Measurements from ENCODE around the gene HYAL2. TPM values are rescaled to one million over a fixed set of nuclear protein-coding genes. Genes with fewer than 3 reads are reported as not detected.

The HYAL2 gene
- total and polyA plus RNA-seq, 9 of the 15 experiments (the other 6 are each of a cell fraction or from before 2014, with no cell fraction given) = 0.36 to 22.7 (median 11.4) TPM; not detected in 1

DNA sequence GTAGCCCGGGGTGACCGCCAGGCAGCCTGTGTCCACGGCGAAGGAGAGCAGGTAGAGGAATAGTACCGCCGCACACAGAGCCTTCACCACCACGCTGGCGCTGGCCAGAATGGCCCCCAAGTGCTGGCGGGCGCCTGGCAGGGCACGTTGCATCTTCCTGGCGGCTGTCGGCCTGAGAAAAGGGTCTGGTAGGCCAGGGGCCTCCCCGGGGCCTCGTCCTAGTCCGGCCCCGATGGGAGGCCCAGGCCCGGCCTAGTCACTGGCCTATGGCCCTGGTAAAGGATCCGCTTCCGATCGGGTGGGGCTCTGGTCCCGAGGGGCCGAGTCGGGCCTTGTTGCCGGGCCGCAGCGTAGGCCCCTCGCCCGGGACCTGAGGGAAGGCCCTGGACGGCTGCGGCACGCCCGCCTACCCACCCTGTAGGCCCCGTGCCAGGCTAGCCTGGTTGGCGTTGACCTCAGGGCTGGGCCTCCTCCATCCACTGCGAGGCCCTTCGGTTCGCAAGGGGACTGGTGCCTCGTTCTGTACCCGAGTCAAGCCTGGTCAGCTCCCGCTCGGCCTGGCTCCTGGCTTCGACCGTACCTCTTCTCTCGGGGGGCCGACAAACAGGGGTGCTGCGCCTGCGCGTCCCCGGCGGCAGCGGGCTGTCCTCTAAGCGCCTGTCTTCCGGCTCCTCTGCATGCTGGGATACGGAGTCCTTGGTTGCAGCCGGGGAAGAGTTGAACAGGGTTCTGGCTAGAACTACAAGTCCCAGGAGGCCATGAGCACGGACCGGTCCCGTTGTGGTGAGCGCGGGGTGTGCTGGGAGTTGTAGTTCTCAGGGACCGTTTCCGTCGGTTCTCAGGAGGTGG is 36.6 kb upstream of the HYAL2 start, which contains the start of gene TMEM115 (continued):
- no peak for TF ChIP-seq CEBPB (tag; IDR thresholded peaks at IDR 0.05)
- TF ChIP-seq ZNF140 (CRISPR knock-in tag; IDR thresholded peaks at IDR 0.05) = no peak
- peak; percentile 20; the same call in 1 of the 2 replicates for TF ChIP-seq ZNF511 (CRISPR knock-in tag; IDR thresholded peaks at IDR 0.05)
- TF ChIP-seq ZNF318 (IDR thresholded peaks at IDR 0.05; ENCODE audit: borderline replicate concordance in 1 of 2, low read depth in 1 of 2) = no peak
- TF ChIP-seq TEAD1 (CRISPR knock-in tag; IDR thresholded peaks at IDR 0.05) = peak in 1 of 2 experiments; percentile 72; a peak in 1 of 4 replicates
- TF ChIP-seq HDAC3 (IDR thresholded peaks at IDR 0.05; ENCODE audit: borderline replicate concordance, partially characterized antibody) = no peak
- peak; percentile 80 for TF ChIP-seq FOXJ2 (tag; IDR thresholded peaks at IDR 0.05)
- TF ChIP-seq PRPF4 (IDR thresholded peaks at IDR 0.05; ENCODE audit: insufficient read depth, low read depth, low read length, poor library complexity, severe bottlenecking) = no peak
- no peak for TF ChIP-seq ZNF57 (CRISPR knock-in tag; IDR thresholded peaks at IDR 0.05)
- TF ChIP-seq POLR2A (conservative IDR thresholded peaks at IDR 0.05) = peak; percentile 63; the same call in 1 of the 2 replicates
- TF ChIP-seq GATAD2A (IDR thresholded peaks at IDR 0.05) = no peak
- TF ChIP-seq ZNF280A (IDR thresholded peaks at IDR 0.05; ENCODE audit: low read depth, partially characterized antibody) = no peak
- TF ChIP-seq KAT8 (IDR thresholded peaks at IDR 0.05; ENCODE audit: low read depth) = no peak
- no peak for TF ChIP-seq ATF2 (CRISPR knock-in tag; IDR thresholded peaks at IDR 0.05)
- TF ChIP-seq GABPB2 (CRISPR knock-in tag; conservative IDR thresholded peaks at IDR 0.05) = no peak
- TF ChIP-seq HCFC1 (IDR thresholded peaks at IDR 0.05; ENCODE audit: low read depth, low read length) = peak; percentile 99
